ENCODE results near the gene PPP2R3A.

PPP2R3A gene

DNA sequence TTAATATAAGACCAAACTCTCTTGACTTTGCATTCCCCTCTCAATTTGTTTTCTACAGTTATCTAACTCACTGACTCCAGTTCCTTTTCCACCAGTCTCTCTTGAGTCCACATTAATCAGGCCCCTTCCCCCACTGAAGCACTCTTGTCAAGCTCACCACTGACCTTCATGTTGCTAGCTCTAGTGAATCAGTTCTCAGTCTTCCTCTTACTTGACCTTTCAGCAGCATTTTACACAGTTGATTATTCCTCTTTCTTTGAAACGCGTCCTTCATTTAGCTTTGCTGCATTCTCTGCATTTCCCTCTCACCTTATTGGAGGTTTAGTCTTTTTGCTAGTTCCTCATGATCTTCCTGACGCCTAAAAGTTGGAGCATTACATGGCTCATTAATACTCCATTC is 8.3 kb downstream of the PPP2R3A start:
- Histone ChIP-seq H3K4me2 (ENCODE audit: low read length) (no peak overlapping the region), H3K4me1 (ENCODE audit: low read length) (no peaks in the 10 kb centered on the region), H3K9me3 (ENCODE audit: insufficient read depth, low read length) (no peaks in the 10 kb centered on the region), H4K20me1 (ENCODE audit: insufficient read depth, low read length) (no peaks in the 10 kb centered on the region), H3K27me3 (ENCODE audit: low read depth, low read length) (no peaks in the 10 kb centered on the region), H3K79me2 (ENCODE audit: low read length) (no peaks in the 10 kb centered on the region), H2AFZ (ENCODE audit: low read depth, low read length) (no peak overlapping the region), H3K4me3 (ENCODE audit: low read length) (no peak overlapping the region), H3K36me3 (replicated peaks; ENCODE audit: low read depth, low read length) (no peaks in the 10 kb centered on the region), H3K27ac (ENCODE audit: low read length) (no peak overlapping the region), H3K9ac (ENCODE audit: low read length) (no peak overlapping the region)
- TF ChIP-seq, protein P1, sequence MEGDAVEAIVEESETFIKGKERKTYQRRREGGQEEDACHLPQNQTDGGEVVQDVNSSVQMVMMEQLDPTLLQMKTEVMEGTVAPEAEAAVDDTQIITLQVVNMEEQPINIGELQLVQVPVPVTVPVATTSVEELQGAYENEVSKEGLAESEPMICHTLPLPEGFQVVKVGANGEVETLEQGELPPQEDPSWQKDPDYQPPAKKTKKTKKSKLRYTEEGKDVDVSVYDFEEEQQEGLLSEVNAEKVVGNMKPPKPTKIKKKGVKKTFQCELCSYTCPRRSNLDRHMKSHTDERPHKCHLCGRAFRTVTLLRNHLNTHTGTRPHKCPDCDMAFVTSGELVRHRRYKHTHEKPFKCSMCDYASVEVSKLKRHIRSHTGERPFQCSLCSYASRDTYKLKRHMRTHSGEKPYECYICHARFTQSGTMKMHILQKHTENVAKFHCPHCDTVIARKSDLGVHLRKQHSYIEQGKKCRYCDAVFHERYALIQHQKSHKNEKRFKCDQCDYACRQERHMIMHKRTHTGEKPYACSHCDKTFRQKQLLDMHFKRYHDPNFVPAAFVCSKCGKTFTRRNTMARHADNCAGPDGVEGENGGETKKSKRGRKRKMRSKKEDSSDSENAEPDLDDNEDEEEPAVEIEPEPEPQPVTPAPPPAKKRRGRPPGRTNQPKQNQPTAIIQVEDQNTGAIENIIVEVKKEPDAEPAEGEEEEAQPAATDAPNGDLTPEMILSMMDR (IDR thresholded peaks at IDR 0.05; ENCODE audit: low read depth, low read length), result no peak
- TF ChIP-seq EZH2phosphoT487 (IDR thresholded peaks at IDR 0.05; ENCODE audit: low read depth), result no peak

DNA sequence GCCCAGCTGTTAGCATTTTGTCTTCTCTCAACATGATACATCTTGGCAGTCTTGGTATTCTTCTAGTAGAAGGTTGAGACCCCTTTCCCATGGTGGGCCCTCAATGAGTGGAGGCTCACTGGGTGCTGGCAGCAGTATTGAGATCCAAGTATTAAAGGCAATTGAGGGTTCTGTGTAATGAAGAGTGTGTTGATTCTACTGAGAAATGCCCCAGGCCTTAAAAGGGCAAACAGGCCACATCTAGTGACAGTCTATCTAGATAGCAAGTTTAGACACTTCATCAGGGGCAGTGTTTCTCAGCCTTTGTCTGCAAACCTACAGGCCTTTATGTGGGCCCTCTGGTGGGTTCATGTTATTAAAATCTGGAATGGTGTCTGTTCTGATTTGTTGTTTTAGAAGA is 9.5 kb downstream of the PPP2R3A start:
- no peaks in the 10 kb centered on the region for H4K20me1 ChIP-seq (ENCODE audit: insufficient read depth, low read length)
- no peak overlapping the region for H3K4me3 ChIP-seq (ENCODE audit: low read length)
- no peaks in the 10 kb centered on the region for H3K27me3 ChIP-seq (ENCODE audit: low read depth, low read length)
- H3K9ac ChIP-seq (ENCODE audit: low read length), result no peak overlapping the region
- H3K79me2 ChIP-seq (ENCODE audit: low read length), result no peaks in the 10 kb centered on the region
- no peaks in the 10 kb centered on the region for H3K36me3 ChIP-seq (replicated peaks; ENCODE audit: low read depth, low read length)
- H3K9me3 ChIP-seq (ENCODE audit: insufficient read depth, low read length), result no peaks in the 10 kb centered on the region
- no peak for TF ChIP-seq EZH2phosphoT487 (IDR thresholded peaks at IDR 0.05; ENCODE audit: low read depth)
- TF ChIP-seq, protein P1 (IDR thresholded peaks at IDR 0.05; ENCODE audit: low read depth, low read length), result no peak
- no peak overlapping the region for H3K27ac ChIP-seq (ENCODE audit: low read length)
- no peak overlapping the region for H2AFZ ChIP-seq (ENCODE audit: low read depth, low read length)
- H3K4me1 ChIP-seq (ENCODE audit: low read length), result no peaks in the 10 kb centered on the region
- no peak overlapping the region for H3K4me2 ChIP-seq (ENCODE audit: low read length)

DNA sequence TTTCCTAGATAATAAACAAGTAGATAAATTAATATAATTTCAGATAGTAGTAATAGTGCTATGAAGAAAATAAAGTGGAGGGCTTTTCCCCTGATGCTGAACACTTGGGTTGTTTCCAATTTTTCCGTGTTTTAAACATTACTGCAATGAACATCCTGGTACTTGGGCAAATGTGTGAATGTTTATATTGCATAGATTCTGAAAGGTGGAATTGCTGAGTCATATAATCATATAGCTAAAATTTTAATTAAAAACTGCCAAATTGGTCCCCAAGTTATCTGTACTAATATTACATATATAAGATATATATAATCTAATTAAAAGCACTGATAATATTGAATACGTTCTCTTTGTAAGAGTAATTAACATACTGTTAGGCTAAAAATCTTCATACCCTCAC is 10.0 kb downstream of the PPP2R3A start:
- Histone ChIP-seq H3K36me3 (replicated peaks; ENCODE audit: low read depth, low read length) (no peaks in the 10 kb centered on the region), H2AFZ (ENCODE audit: low read depth, low read length) (no peak overlapping the region), H3K4me2 (ENCODE audit: low read length) (no peak overlapping the region), H3K27me3 (ENCODE audit: low read depth, low read length) (no peaks in the 10 kb centered on the region), H3K79me2 (ENCODE audit: low read length) (no peaks in the 10 kb centered on the region), H3K9ac (ENCODE audit: low read length) (no peak overlapping the region), H3K9me3 (ENCODE audit: insufficient read depth, low read length) (no peaks in the 10 kb centered on the region), H3K4me1 (ENCODE audit: low read length) (no peaks in the 10 kb centered on the region), H3K27ac (ENCODE audit: low read length) (no peak overlapping the region), H3K4me3 (ENCODE audit: low read length) (no peak overlapping the region), H4K20me1 (ENCODE audit: insufficient read depth, low read length) (no peaks in the 10 kb centered on the region)
- TF ChIP-seq, protein P1 (IDR thresholded peaks at IDR 0.05; ENCODE audit: low read depth, low read length), result no peak
- no peak for TF ChIP-seq EZH2phosphoT487 (IDR thresholded peaks at IDR 0.05; ENCODE audit: low read depth)

DNA sequence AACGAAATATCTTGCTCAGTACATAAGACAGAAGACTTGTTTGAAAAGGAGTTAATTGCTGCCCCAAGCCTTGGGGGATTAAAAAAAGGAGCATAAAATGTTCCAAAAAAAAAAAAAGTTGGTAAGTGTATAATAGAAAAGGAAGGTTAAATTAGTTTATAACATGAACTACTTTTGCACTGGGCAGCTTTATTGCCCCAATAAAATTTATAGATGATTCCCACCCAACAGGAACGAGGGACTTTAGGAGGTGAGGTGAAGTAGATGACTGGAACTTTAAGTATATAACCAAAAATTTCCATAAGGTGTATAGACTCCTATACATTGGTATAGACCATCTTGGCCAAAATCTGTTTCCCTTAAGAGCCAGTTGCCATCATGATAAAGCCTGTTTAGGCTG is 14.8 kb downstream of the PPP2R3A start:
- Histone ChIP-seq H3K4me2 (ENCODE audit: low read length) (no peak overlapping the region), H2AFZ (ENCODE audit: low read depth, low read length) (no peak overlapping the region), H3K9me3 (ENCODE audit: insufficient read depth, low read length) (no peaks in the 10 kb centered on the region), H3K27me3 (ENCODE audit: low read depth, low read length) (peaks cover 6% of the 10 kb centered on the region; the same call in 1 of the 2 replicates), H3K9ac (ENCODE audit: low read length) (no peak overlapping the region), H3K79me2 (ENCODE audit: low read length) (no peaks in the 10 kb centered on the region), H3K27ac (ENCODE audit: low read length) (no peak overlapping the region), H4K20me1 (ENCODE audit: insufficient read depth, low read length) (no peaks in the 10 kb centered on the region), H3K4me3 (ENCODE audit: low read length) (no peak overlapping the region), H3K4me1 (ENCODE audit: low read length) (no peaks in the 10 kb centered on the region), H3K36me3 (replicated peaks; ENCODE audit: low read depth, low read length) (no peaks in the 10 kb centered on the region)
- TF ChIP-seq, protein P1 (IDR thresholded peaks at IDR 0.05; ENCODE audit: low read depth, low read length), result no peak
- no peak for TF ChIP-seq EZH2phosphoT487 (IDR thresholded peaks at IDR 0.05; ENCODE audit: low read depth)
